ENCODE data around the gene CDC42BPG.

CDC42BPG gene

GRCh38 chr11:64871492-64871891 is 27.0 kb upstream of the CDC42BPG start:
- TF ChIP-seq CTCF (conservative IDR thresholded peaks at IDR 0.05; ENCODE audit: low read length) (no peak), EZH2phosphoT487 (IDR thresholded peaks at IDR 0.05; ENCODE audit: borderline replicate concordance) (no peak)
- Histone ChIP-seq H3K9me3 (ENCODE audit: insufficient read depth, low read depth, low read length) (no peaks in the 10 kb centered on the region), H3K27me3 (ENCODE audit: insufficient read depth, low read length, poor library complexity, severe bottlenecking) (no peaks in the 10 kb centered on the region), H3K79me2 (ENCODE audit: insufficient read depth, low read length) (peaks cover 83% of the 10 kb centered on the region), H2AFZ (ENCODE audit: low read length) (no peak overlapping the region), H3K36me3 (ENCODE audit: insufficient read depth, low read length) (peaks cover 6% of the 10 kb centered on the region; the same call in 1 of the 2 replicates), H3F3A (ENCODE audit: low read depth) (no peaks in the 10 kb centered on the region), H3K9ac (ENCODE audit: low read depth, low read length, poor library complexity, severe bottlenecking) (peak overlapping the region; percentile 63), H3K4me2 (ENCODE audit: low read depth, low read length, poor library complexity, severe bottlenecking) (peak overlapping the region; percentile 89), H4K20me1 (ENCODE audit: insufficient read depth, low read length, poor library complexity, severe bottlenecking) (peaks cover 12% of the 10 kb centered on the region), H3K4me3 (ENCODE audit: low read length, poor library complexity, severe bottlenecking) (peak overlapping the region; percentile 63), H3K4me1 (ENCODE audit: insufficient read depth, low read length, poor library complexity, severe bottlenecking) (peaks cover 58% of the 10 kb centered on the region), H3K9me2 (replicated peaks; ENCODE audit: low read depth, low read length) (no peaks in the 10 kb centered on the region)

GRCh38 chr11:64870893-64871466 is 26.5 kb upstream of the CDC42BPG start:
- Histone ChIP-seq H3K36me3 (ENCODE audit: insufficient read depth, low read length) (peaks cover 6% of the 10 kb centered on the region; the same call in 1 of the 2 replicates), H3K9me2 (replicated peaks; ENCODE audit: low read depth, low read length) (no peaks in the 10 kb centered on the region), H2AFZ (ENCODE audit: low read length) (no peak overlapping the region), H3F3A (ENCODE audit: low read depth) (no peaks in the 10 kb centered on the region), H3K4me2 (ENCODE audit: low read depth, low read length, poor library complexity, severe bottlenecking) (peak overlapping the region; percentile 89), H3K9ac (ENCODE audit: low read depth, low read length, poor library complexity, severe bottlenecking) (peak overlapping the region; percentile 63), H3K4me1 (ENCODE audit: insufficient read depth, low read length, poor library complexity, severe bottlenecking) (peaks cover 52% of the 10 kb centered on the region), H3K27me3 (ENCODE audit: insufficient read depth, low read length, poor library complexity, severe bottlenecking) (no peaks in the 10 kb centered on the region), H3K79me2 (ENCODE audit: insufficient read depth, low read length) (peaks cover 83% of the 10 kb centered on the region), H4K20me1 (ENCODE audit: insufficient read depth, low read length, poor library complexity, severe bottlenecking) (peaks cover 7% of the 10 kb centered on the region), H3K9me3 (ENCODE audit: insufficient read depth, low read depth, low read length) (no peaks in the 10 kb centered on the region), H3K4me3 (ENCODE audit: low read length, poor library complexity, severe bottlenecking) (peak overlapping the region; percentile 63)
- TF ChIP-seq EZH2phosphoT487 (IDR thresholded peaks at IDR 0.05; ENCODE audit: borderline replicate concordance), result no peak
- no peak for TF ChIP-seq CTCF (conservative IDR thresholded peaks at IDR 0.05; ENCODE audit: low read length)

- peak overlapping the region; percentile 89 for H3K4me2 ChIP-seq (ENCODE audit: low read depth, low read length, poor library complexity, severe bottlenecking)
- H3F3A ChIP-seq (ENCODE audit: low read depth), result no peaks in the 10 kb centered on the region
These were observed 25.9 kb upstream of the CDC42BPG start for GRCh38 chr11:64870176-64870892.

More at GRCh38 chr11:64870176-64870892, 25.9 kb upstream of the CDC42BPG start:
- Histone ChIP-seq H3K27me3 (ENCODE audit: insufficient read depth, low read length, poor library complexity, severe bottlenecking) (no peaks in the 10 kb centered on the region), H3K36me3 (ENCODE audit: insufficient read depth, low read length) (peaks cover 6% of the 10 kb centered on the region; the same call in 1 of the 2 replicates), H3K9ac (ENCODE audit: low read depth, low read length, poor library complexity, severe bottlenecking) (peak overlapping the region; percentile 63), H3K79me2 (ENCODE audit: insufficient read depth, low read length) (peaks cover 83% of the 10 kb centered on the region), H4K20me1 (ENCODE audit: insufficient read depth, low read length, poor library complexity, severe bottlenecking) (peaks cover under 1% of the 10 kb centered on the region), H3K4me1 (ENCODE audit: insufficient read depth, low read length, poor library complexity, severe bottlenecking) (peaks cover 50% of the 10 kb centered on the region), H3K9me3 (ENCODE audit: insufficient read depth, low read depth, low read length) (no peaks in the 10 kb centered on the region), H2AFZ (ENCODE audit: low read length) (no peak overlapping the region), H3K4me3 (ENCODE audit: low read length, poor library complexity, severe bottlenecking) (peak overlapping the region; percentile 63), H3K9me2 (replicated peaks; ENCODE audit: low read depth, low read length) (no peaks in the 10 kb centered on the region)
- 0 out of 2 replicates have a peak, but pooled peaks have one; percentile 4 for TF ChIP-seq CTCF (conservative IDR thresholded peaks at IDR 0.05; ENCODE audit: low read length)
- no peak for TF ChIP-seq EZH2phosphoT487 (IDR thresholded peaks at IDR 0.05; ENCODE audit: borderline replicate concordance)
